ENCODE data around the gene IL1RAPL1. TPM values are rescaled to one million over a fixed set of nuclear protein-coding genes. Genes with fewer than 3 reads are reported as not detected.
"Not testable (repeated sequence)": the region's sequence is repeated elsewhere in the genome, so short reads cannot be mapped to it uniquely, and the experiment has no call there.

The IL1RAPL1 gene
- total RNA-seq, 5 donors from 2014 or later (not counting 1 experiment from before 2014, with no cell fraction given): not detected

DNA sequence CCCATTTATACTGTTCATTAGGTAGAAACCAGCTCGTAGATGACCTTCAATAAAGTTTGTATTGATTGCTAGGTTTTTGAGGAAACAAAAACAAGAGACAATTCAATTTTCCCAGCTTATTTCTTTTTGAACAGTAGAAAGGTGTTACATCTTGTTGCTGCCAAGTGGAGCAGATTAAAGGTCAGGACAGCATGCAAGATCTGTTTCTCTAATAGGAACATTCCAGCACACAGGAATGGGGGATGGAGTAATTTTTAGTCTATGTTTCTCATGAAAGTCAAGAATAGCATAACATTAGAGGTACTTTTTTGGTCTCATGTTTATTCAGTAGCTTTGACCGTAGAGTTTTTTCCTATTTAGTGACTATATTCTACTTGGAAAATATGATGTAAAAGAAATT, 132.4 kb downstream of the IL1RAPL1 start:
- Histone ChIP-seq H3K9me3 (peaks cover under 1% of the 10 kb centered on the region), H3K36me3 (ENCODE audit: control insufficient read depth in 2 of 2, extremely low read depth in 1 of 2, insufficient read depth in 1 of 2, low read length in 1 of 2) (no peaks in the 10 kb centered on the region), H3K4me3 (ENCODE audit: control insufficient read depth in 1 of 2, extremely low read depth in 1 of 2, low read length in 1 of 2) (no peak overlapping the region), H3K27me3 (replicated peaks in 1 of 2; ENCODE audit: control insufficient read depth in 2 of 2, extremely low read depth in 1 of 2, insufficient read depth in 2 of 2, low read length in 1 of 2) (no peaks in the 10 kb centered on the region), H3K27ac (ENCODE audit: low read length) (no peak overlapping the region), H3K4me1 (ENCODE audit: control insufficient read depth in 1 of 2, extremely low read depth in 1 of 2, insufficient read depth in 2 of 2, low read length in 2 of 2) (no peaks in the 10 kb centered on the region)
- WGBS (ENCODE audit: insufficient coverage): no CpG with 5 or more reads among the region's 2 CpGs
- Mint-ChIP-seq H3K9me3 (peaks cover 0 to 14% (median 0%) of the 10 kb centered on the region in 3 donors), H3K36me3 (no peaks in the 10 kb centered on the region), H3K27me3 (no peaks in the 10 kb centered on the region), H3K4me3 (no peak overlapping the region), H3K27ac (no peak overlapping the region), H3K4me1 (no peaks in the 10 kb centered on the region)
- CTCF ChIA-PET: no interaction called here
- DNase-seq (no peak), ATAC-seq (replicated peaks in 1 of 4) (no peak)
- POLR2A ChIA-PET: no interaction called here

- H3K27me3 Mint-ChIP-seq: peaks cover 0 to 3% of the 10 kb centered on the region in 2 donors
- Histone ChIP-seq H3K4me1 (ENCODE audit: control insufficient read depth in 1 of 2, extremely low read depth in 1 of 2, insufficient read depth in 2 of 2, low read length in 2 of 2) (no peaks in the 10 kb centered on the region), H3K9me3 (no peaks in the 10 kb centered on the region), H3K4me3 (ENCODE audit: control insufficient read depth in 1 of 2, extremely low read depth in 1 of 2, low read length in 1 of 2) (no peak overlapping the region), H3K27ac (ENCODE audit: low read length) (no peak overlapping the region), H3K27me3 (replicated peaks in 1 of 2; ENCODE audit: control insufficient read depth in 2 of 2, extremely low read depth in 1 of 2, insufficient read depth in 2 of 2, low read length in 1 of 2) (no peaks in the 10 kb centered on the region), H3K36me3 (ENCODE audit: control insufficient read depth in 2 of 2, extremely low read depth in 1 of 2, insufficient read depth in 1 of 2, low read length in 1 of 2) (no peaks in the 10 kb centered on the region)
- H3K4me1 Mint-ChIP-seq: no peaks in the 10 kb centered on the region
- whole genome bisulfite sequencing (ENCODE audit: insufficient coverage): no CpG with 5 or more reads among the region's 2 CpGs
- H3K36me3 Mint-ChIP-seq: no peaks in the 10 kb centered on the region
- DNase-seq (no peak), ATAC-seq (replicated peaks in 1 of 4) (no peak)
- H3K4me3 Mint-ChIP-seq: no peak overlapping the region
- CTCF ChIA-PET: no interaction called here
- POLR2A ChIA-PET: no interaction called here
- H3K27ac Mint-ChIP-seq: no peak overlapping the region
- peaks cover 0 to 4% (median 4%) of the 10 kb centered on the region in 3 donors for H3K9me3 Mint-ChIP-seq
Observed at GRCh38 chrX:28752330-28752729, 165.1 kb downstream of the IL1RAPL1 start.

- H3K27ac ChIP-seq (ENCODE audit: low read length): no peak overlapping the region
- no peak overlapping the region for H3K4me3 ChIP-seq (ENCODE audit: control insufficient read depth in 1 of 2, extremely low read depth in 1 of 2, low read length in 1 of 2)
- no peaks in the 10 kb centered on the region for H3K9me3 ChIP-seq
- ATAC-seq (replicated peaks in 1 of 4) (no peak), DNase-seq (no peak)
- WGBS (ENCODE audit: insufficient coverage): no CpG with 5 or more reads among the region's 2 CpGs
- ChIA-PET POLR2A (no interaction called here), CTCF (no interaction called here)
- Mint-ChIP-seq H3K4me1 (no peaks in the 10 kb centered on the region), H3K27ac (no peak overlapping the region), H3K27me3 (peaks cover 0 to 8% of the 10 kb centered on the region in 2 donors), H3K4me3 (no peak overlapping the region), H3K36me3 (no peaks in the 10 kb centered on the region), H3K9me3 (peaks cover 0 to 6% (median 5%) of the 10 kb centered on the region in 3 donors)
- no peaks in the 10 kb centered on the region for H3K27me3 ChIP-seq (replicated peaks in 1 of 2; ENCODE audit: control insufficient read depth in 2 of 2, extremely low read depth in 1 of 2, insufficient read depth in 2 of 2, low read length in 1 of 2)
- H3K4me1 ChIP-seq (ENCODE audit: control insufficient read depth in 1 of 2, extremely low read depth in 1 of 2, insufficient read depth in 2 of 2, low read length in 2 of 2): no peaks in the 10 kb centered on the region
- H3K36me3 ChIP-seq (ENCODE audit: control insufficient read depth in 2 of 2, extremely low read depth in 1 of 2, insufficient read depth in 1 of 2, low read length in 1 of 2): no peaks in the 10 kb centered on the region
Observed at GRCh38 chrX:28756175-28756574, 168.9 kb downstream of the IL1RAPL1 start.

GRCh38 chrX:28756647-28757046, 169.4 kb downstream of the IL1RAPL1 start:
- DNase-seq (no peak), ATAC-seq (replicated peaks in 1 of 4) (no peak)
- Histone ChIP-seq H3K4me1 (ENCODE audit: control insufficient read depth in 1 of 2, extremely low read depth in 1 of 2, insufficient read depth in 2 of 2, low read length in 2 of 2) (no peaks in the 10 kb centered on the region), H3K36me3 (ENCODE audit: control insufficient read depth in 2 of 2, extremely low read depth in 1 of 2, insufficient read depth in 1 of 2, low read length in 1 of 2) (no peaks in the 10 kb centered on the region), H3K4me3 (ENCODE audit: control insufficient read depth in 1 of 2, extremely low read depth in 1 of 2, low read length in 1 of 2) (no peak overlapping the region), H3K27ac (ENCODE audit: low read length) (no peak overlapping the region), H3K27me3 (replicated peaks in 1 of 2; ENCODE audit: control insufficient read depth in 2 of 2, extremely low read depth in 1 of 2, insufficient read depth in 2 of 2, low read length in 1 of 2) (no peaks in the 10 kb centered on the region), H3K9me3 (no peaks in the 10 kb centered on the region)
- no peaks in the 10 kb centered on the region for H3K4me1 Mint-ChIP-seq
- peaks cover 0 to 8% of the 10 kb centered on the region in 2 donors for H3K27me3 Mint-ChIP-seq
- POLR2A ChIA-PET: no interaction called here
- H3K36me3 Mint-ChIP-seq: no peaks in the 10 kb centered on the region
- H3K27ac Mint-ChIP-seq: no peak overlapping the region
- CTCF ChIA-PET: no interaction called here
- peaks cover 0 to 6% (median 5%) of the 10 kb centered on the region in 3 donors for H3K9me3 Mint-ChIP-seq
- no peak overlapping the region for H3K4me3 Mint-ChIP-seq

DNA sequence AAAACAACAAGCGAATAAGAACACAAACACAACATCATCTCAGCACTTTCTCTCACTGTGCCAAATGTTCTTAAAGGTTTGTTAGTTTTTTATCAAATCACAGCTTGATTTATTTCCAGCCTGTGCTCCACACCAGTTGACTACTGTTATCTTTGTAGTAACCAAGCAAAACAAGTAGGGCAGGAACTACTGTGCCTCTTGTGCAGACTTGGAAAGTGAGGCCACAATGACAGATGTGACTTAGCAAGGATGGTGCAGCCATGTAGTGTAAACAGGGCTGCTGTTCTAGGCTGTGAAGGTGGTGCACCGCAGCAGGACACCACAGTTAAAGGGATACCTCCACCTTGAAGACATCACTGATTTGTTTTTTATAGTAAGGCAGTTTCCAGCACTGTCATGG, 170.0 kb downstream of the IL1RAPL1 start:
- DNase-seq (no peak), ATAC-seq (replicated peaks in 1 of 4) (no peak)
- Mint-ChIP-seq H3K9me3 (peaks cover 0 to 6% (median 5%) of the 10 kb centered on the region in 3 donors), H3K27me3 (peaks cover 0 to 8% of the 10 kb centered on the region in 2 donors), H3K4me3 (no peak overlapping the region), H3K4me1 (no peaks in the 10 kb centered on the region), H3K27ac (no peak overlapping the region), H3K36me3 (no peaks in the 10 kb centered on the region)
- no CpG with 5 or more reads among the region's 2 CpGs for WGBS (ENCODE audit: insufficient coverage)
- Histone ChIP-seq H3K9me3 (no peaks in the 10 kb centered on the region), H3K4me3 (ENCODE audit: control insufficient read depth in 1 of 2, extremely low read depth in 1 of 2, low read length in 1 of 2) (no peak overlapping the region), H3K36me3 (ENCODE audit: control insufficient read depth in 2 of 2, extremely low read depth in 1 of 2, insufficient read depth in 1 of 2, low read length in 1 of 2) (no peaks in the 10 kb centered on the region), H3K27me3 (replicated peaks in 1 of 2; ENCODE audit: control insufficient read depth in 2 of 2, extremely low read depth in 1 of 2, insufficient read depth in 2 of 2, low read length in 1 of 2) (no peaks in the 10 kb centered on the region), H3K27ac (ENCODE audit: low read length) (no peak overlapping the region), H3K4me1 (ENCODE audit: control insufficient read depth in 1 of 2, extremely low read depth in 1 of 2, insufficient read depth in 2 of 2, low read length in 2 of 2) (no peaks in the 10 kb centered on the region)
- POLR2A ChIA-PET: no interaction called here
- CTCF ChIA-PET: no interaction called here

- DNase-seq; CTCF ChIA-PET; H3K36me3 ChIP-seq (ENCODE audit: control insufficient read depth in 2 of 2, extremely low read depth in 1 of 2, insufficient read depth in 1 of 2, low read length in 1 of 2); POLR2A ChIA-PET; H3K27ac Mint-ChIP-seq; H3K36me3 Mint-ChIP-seq; H3K27ac ChIP-seq (ENCODE audit: low read length); H3K27me3 ChIP-seq (replicated peaks in 1 of 2; ENCODE audit: control insufficient read depth in 2 of 2, extremely low read depth in 1 of 2, insufficient read depth in 2 of 2, low read length in 1 of 2); H3K27me3 Mint-ChIP-seq; H3K4me1 Mint-ChIP-seq; H3K9me3 ChIP-seq; H3K4me3 Mint-ChIP-seq; H3K4me1 ChIP-seq (ENCODE audit: control insufficient read depth in 1 of 2, extremely low read depth in 1 of 2, insufficient read depth in 2 of 2, low read length in 2 of 2); ATAC-seq (replicated peaks in 1 of 4); H3K4me3 ChIP-seq (ENCODE audit: control insufficient read depth in 1 of 2, extremely low read depth in 1 of 2, low read length in 1 of 2); H3K9me3 Mint-ChIP-seq: not testable (repeated sequence)
- no CpG with 5 or more reads among the region's 2 CpGs for WGBS (ENCODE audit: insufficient coverage)
Observed at GRCh38 chrX:28766561-28766960, 179.3 kb downstream of the IL1RAPL1 start.

DNA sequence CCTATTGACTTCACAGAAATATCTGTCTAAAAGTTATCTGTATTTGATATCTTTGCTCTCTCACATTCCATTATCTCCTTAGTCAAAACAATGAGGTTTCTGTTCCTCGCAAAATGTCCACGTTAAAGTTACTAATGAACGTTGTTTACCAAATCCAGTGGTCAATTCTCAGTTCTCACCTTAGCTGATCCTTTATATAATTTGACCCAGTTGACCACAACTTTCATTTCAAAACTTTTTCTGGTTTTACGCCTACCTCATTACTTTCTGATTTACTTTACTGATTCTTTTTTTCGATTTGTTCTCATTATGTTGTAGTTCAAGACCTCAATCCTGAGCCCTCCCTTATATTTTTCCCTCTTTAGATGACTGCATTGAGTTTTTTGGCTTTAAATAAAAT, 186.6 kb downstream of the IL1RAPL1 start:
- ChIA-PET POLR2A (no interaction called here), CTCF (no interaction called here)
- Mint-ChIP-seq H3K36me3 (no peaks in the 10 kb centered on the region), H3K9me3 (peaks cover 0 to 3% (median 0%) of the 10 kb centered on the region in 3 donors), H3K27me3 (no peaks in the 10 kb centered on the region), H3K27ac (no peak overlapping the region), H3K4me3 (no peak overlapping the region), H3K4me1 (no peaks in the 10 kb centered on the region)
- ATAC-seq (replicated peaks in 1 of 4) (no peak), DNase-seq (no peak)
- Histone ChIP-seq H3K27ac (ENCODE audit: low read length) (no peak overlapping the region), H3K4me1 (ENCODE audit: control insufficient read depth in 1 of 2, extremely low read depth in 1 of 2, insufficient read depth in 2 of 2, low read length in 2 of 2) (no peaks in the 10 kb centered on the region), H3K36me3 (ENCODE audit: control insufficient read depth in 2 of 2, extremely low read depth in 1 of 2, insufficient read depth in 1 of 2, low read length in 1 of 2) (no peaks in the 10 kb centered on the region), H3K27me3 (replicated peaks in 1 of 2; ENCODE audit: control insufficient read depth in 2 of 2, extremely low read depth in 1 of 2, insufficient read depth in 2 of 2, low read length in 1 of 2) (no peaks in the 10 kb centered on the region), H3K9me3 (no peaks in the 10 kb centered on the region), H3K4me3 (ENCODE audit: control insufficient read depth in 1 of 2, extremely low read depth in 1 of 2, low read length in 1 of 2) (no peak overlapping the region)
- no CpG with 5 or more reads among the region's 5 CpGs for WGBS (ENCODE audit: insufficient coverage)

Data from T-cell (primary cell).